ENCODE results near the gene MAML3. TPM values are rescaled to one million over a fixed set of nuclear protein-coding genes. Genes with fewer than 3 reads are reported as not detected.

The MAML3 gene
- total RNA-seq, 1 donor from 2014 or later: 8.1 TPM

DNA sequence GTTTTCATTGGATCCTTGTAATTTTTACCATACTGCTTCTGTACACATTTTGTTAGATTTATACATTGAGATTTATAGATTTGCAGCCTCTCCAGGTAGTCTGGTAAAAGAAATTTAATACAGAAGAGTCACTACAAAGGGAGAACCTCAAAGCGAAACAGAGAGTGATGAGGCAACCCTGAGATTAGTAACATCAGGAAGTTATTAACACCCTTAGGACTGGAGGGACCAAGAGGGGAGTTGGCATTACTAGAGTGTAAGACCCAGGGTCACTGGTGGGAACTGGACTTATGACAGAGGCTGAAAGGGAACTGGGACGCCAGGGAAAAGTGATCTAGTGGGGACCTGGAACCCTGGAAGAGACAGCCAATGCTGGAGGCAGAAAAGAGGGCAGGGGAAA, 20.6 kb upstream of the MAML3 start:
- no peak for FAIRE-seq
- no peaks in the 10 kb centered on the region for H3K36me3 ChIP-seq (ENCODE audit: insufficient read depth, low read length)
- no peak overlapping the region for H3K27ac Mint-ChIP-seq (ENCODE audit: unreplicated experiment)
- H3K4me2 ChIP-seq (ENCODE audit: low read length): no peak overlapping the region
- peaks cover 2% of the 10 kb centered on the region for H3K4me1 Mint-ChIP-seq (ENCODE audit: low read depth, unreplicated experiment)
- no peaks in the 10 kb centered on the region for H3K79me2 ChIP-seq (ENCODE audit: insufficient read depth, low read length)
- no peak overlapping the region for H3K27ac ChIP-seq (ENCODE audit: low read depth, low read length)
- no peaks in the 10 kb centered on the region for H3K27me3 ChIP-seq (ENCODE audit: insufficient read depth, low read length)
- no peak overlapping the region for H3K4me3 ChIP-seq (ENCODE audit: insufficient read depth, low read depth, low read length)
- H2AFZ ChIP-seq (ENCODE audit: low read depth, low read length): no peak overlapping the region
- H3K36me3 Mint-ChIP-seq (ENCODE audit: low read depth, unreplicated experiment): no peaks in the 10 kb centered on the region
- H3K27me3 Mint-ChIP-seq (ENCODE audit: low read depth, unreplicated experiment): peaks cover 2% of the 10 kb centered on the region
- H4K20me1 ChIP-seq (ENCODE audit: insufficient read depth, low read length): no peaks in the 10 kb centered on the region
- H3K9me3 Mint-ChIP-seq (ENCODE audit: unreplicated experiment): no peaks in the 10 kb centered on the region
- no peak overlapping the region for H3K9ac ChIP-seq (ENCODE audit: low read length)
- no peak overlapping the region for H3K4me3 Mint-ChIP-seq (ENCODE audit: unreplicated experiment)
- TF ChIP-seq EZH2 (IDR thresholded peaks at IDR 0.05; ENCODE audit: insufficient read depth, low read length): no peak
- TF ChIP-seq, protein P1, sequence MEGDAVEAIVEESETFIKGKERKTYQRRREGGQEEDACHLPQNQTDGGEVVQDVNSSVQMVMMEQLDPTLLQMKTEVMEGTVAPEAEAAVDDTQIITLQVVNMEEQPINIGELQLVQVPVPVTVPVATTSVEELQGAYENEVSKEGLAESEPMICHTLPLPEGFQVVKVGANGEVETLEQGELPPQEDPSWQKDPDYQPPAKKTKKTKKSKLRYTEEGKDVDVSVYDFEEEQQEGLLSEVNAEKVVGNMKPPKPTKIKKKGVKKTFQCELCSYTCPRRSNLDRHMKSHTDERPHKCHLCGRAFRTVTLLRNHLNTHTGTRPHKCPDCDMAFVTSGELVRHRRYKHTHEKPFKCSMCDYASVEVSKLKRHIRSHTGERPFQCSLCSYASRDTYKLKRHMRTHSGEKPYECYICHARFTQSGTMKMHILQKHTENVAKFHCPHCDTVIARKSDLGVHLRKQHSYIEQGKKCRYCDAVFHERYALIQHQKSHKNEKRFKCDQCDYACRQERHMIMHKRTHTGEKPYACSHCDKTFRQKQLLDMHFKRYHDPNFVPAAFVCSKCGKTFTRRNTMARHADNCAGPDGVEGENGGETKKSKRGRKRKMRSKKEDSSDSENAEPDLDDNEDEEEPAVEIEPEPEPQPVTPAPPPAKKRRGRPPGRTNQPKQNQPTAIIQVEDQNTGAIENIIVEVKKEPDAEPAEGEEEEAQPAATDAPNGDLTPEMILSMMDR (IDR thresholded peaks at IDR 0.05; ENCODE audit: insufficient read depth, low read depth, low read length): no peak
- no peaks in the 10 kb centered on the region for H3K4me1 ChIP-seq (ENCODE audit: insufficient read depth, low read length)
- DNase-seq (ENCODE audit: low read depth): no peak
- H3K9me3 ChIP-seq (ENCODE audit: insufficient read depth, low read depth, low read length): no peaks in the 10 kb centered on the region

DNA sequence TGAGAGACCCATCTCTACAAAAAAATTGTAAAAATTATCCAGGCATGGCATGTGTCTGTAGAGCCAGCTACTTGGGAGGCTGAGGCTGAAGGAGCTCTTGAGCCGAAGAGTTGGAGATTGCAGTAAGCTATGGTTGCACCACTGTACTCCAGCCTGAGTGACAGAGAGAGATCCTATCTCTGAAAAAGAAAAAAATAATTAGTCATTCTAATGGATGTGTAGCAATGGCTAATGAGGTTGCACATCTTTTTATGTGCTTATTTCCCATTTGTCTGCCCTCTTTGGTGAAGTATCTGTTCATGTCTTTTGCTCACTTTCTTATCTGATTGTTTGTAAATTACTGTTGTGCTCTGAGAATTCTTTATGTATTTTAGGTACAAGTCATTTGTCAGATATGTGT, 19.0 kb upstream of the MAML3 start:
- no peak overlapping the region for H2AFZ ChIP-seq (ENCODE audit: low read depth, low read length)
- H3K9ac ChIP-seq (ENCODE audit: low read length): no peak overlapping the region
- TF ChIP-seq, protein P1 (IDR thresholded peaks at IDR 0.05; ENCODE audit: insufficient read depth, low read depth, low read length): no peak
- TF ChIP-seq EZH2 (IDR thresholded peaks at IDR 0.05; ENCODE audit: insufficient read depth, low read length): no peak
- no peak overlapping the region for H3K27ac ChIP-seq (ENCODE audit: low read depth, low read length)
- H3K9me3 ChIP-seq (ENCODE audit: insufficient read depth, low read depth, low read length): no peaks in the 10 kb centered on the region
- Mint-ChIP-seq H3K27ac (ENCODE audit: unreplicated experiment) (no peak overlapping the region), H3K4me3 (ENCODE audit: unreplicated experiment) (no peak overlapping the region), H3K9me3 (ENCODE audit: unreplicated experiment) (no peaks in the 10 kb centered on the region), H3K4me1 (ENCODE audit: low read depth, unreplicated experiment) (peaks cover 4% of the 10 kb centered on the region), H3K27me3 (ENCODE audit: low read depth, unreplicated experiment) (peaks cover 2% of the 10 kb centered on the region), H3K36me3 (ENCODE audit: low read depth, unreplicated experiment) (no peaks in the 10 kb centered on the region)
- no peaks in the 10 kb centered on the region for H4K20me1 ChIP-seq (ENCODE audit: insufficient read depth, low read length)
- DNase-seq (ENCODE audit: low read depth): no peak
- no peaks in the 10 kb centered on the region for H3K36me3 ChIP-seq (ENCODE audit: insufficient read depth, low read length)
- no peaks in the 10 kb centered on the region for H3K27me3 ChIP-seq (ENCODE audit: insufficient read depth, low read length)
- FAIRE-seq: no peak
- H3K4me1 ChIP-seq (ENCODE audit: insufficient read depth, low read length): peaks cover 2% of the 10 kb centered on the region
- H3K4me2 ChIP-seq (ENCODE audit: low read length): no peak overlapping the region
- H3K79me2 ChIP-seq (ENCODE audit: insufficient read depth, low read length): no peaks in the 10 kb centered on the region
- no peak overlapping the region for H3K4me3 ChIP-seq (ENCODE audit: insufficient read depth, low read depth, low read length)

DNA sequence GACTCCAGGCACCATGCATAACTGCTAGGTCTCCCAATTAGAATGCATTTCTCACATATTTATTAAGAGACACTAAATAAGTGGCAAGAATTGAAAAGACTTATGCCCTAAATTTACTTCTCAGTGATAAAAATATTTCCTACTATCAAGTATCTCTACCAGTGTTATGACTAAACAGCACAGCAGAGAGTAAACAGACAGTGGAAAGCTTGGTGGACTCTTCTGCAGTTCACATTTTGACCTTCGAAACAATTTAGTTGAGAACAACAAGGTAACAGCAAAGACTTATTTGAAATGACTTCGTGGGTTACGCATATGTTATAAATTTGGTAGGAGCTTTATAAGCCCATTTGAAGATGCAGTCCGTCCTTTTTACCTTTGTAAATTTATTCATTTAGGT, 16.3 kb upstream of the MAML3 start:
- TF ChIP-seq EZH2 (IDR thresholded peaks at IDR 0.05; ENCODE audit: insufficient read depth, low read length): no peak
- TF ChIP-seq, protein P1 (IDR thresholded peaks at IDR 0.05; ENCODE audit: insufficient read depth, low read depth, low read length): no peak
- no peak overlapping the region for H3K27ac ChIP-seq (ENCODE audit: low read depth, low read length)
- Mint-ChIP-seq H3K27ac (ENCODE audit: unreplicated experiment) (no peak overlapping the region), H3K36me3 (ENCODE audit: low read depth, unreplicated experiment) (no peaks in the 10 kb centered on the region), H3K4me1 (ENCODE audit: low read depth, unreplicated experiment) (peaks cover 3% of the 10 kb centered on the region), H3K27me3 (ENCODE audit: low read depth, unreplicated experiment) (peaks cover 2% of the 10 kb centered on the region), H3K4me3 (ENCODE audit: unreplicated experiment) (no peak overlapping the region), H3K9me3 (ENCODE audit: unreplicated experiment) (no peaks in the 10 kb centered on the region)
- peaks cover 2% of the 10 kb centered on the region for H3K4me1 ChIP-seq (ENCODE audit: insufficient read depth, low read length)
- no peak overlapping the region for H3K4me3 ChIP-seq (ENCODE audit: insufficient read depth, low read depth, low read length)
- no peak overlapping the region for H3K4me2 ChIP-seq (ENCODE audit: low read length)
- DNase-seq (ENCODE audit: low read depth) (no peak), FAIRE-seq (peak; percentile 26)
- no peaks in the 10 kb centered on the region for H3K27me3 ChIP-seq (ENCODE audit: insufficient read depth, low read length)
- H4K20me1 ChIP-seq (ENCODE audit: insufficient read depth, low read length): no peaks in the 10 kb centered on the region
- no peaks in the 10 kb centered on the region for H3K36me3 ChIP-seq (ENCODE audit: insufficient read depth, low read length)
- H3K9ac ChIP-seq (ENCODE audit: low read length): no peak overlapping the region
- H2AFZ ChIP-seq (ENCODE audit: low read depth, low read length): no peak overlapping the region
- no peaks in the 10 kb centered on the region for H3K9me3 ChIP-seq (ENCODE audit: insufficient read depth, low read depth, low read length)
- H3K79me2 ChIP-seq (ENCODE audit: insufficient read depth, low read length): no peaks in the 10 kb centered on the region

Data from astrocyte (in vitro differentiated cells and primary cell).